ENCODE data around the gene GRXCR1. TPM values are rescaled to one million over a fixed set of nuclear protein-coding genes. Genes with fewer than 3 reads are reported as not detected.

The GRXCR1 gene
- polyA plus RNA-seq, 1 of the 3 experiments (the other 2 are of a cell fraction) = not detected

DNA sequence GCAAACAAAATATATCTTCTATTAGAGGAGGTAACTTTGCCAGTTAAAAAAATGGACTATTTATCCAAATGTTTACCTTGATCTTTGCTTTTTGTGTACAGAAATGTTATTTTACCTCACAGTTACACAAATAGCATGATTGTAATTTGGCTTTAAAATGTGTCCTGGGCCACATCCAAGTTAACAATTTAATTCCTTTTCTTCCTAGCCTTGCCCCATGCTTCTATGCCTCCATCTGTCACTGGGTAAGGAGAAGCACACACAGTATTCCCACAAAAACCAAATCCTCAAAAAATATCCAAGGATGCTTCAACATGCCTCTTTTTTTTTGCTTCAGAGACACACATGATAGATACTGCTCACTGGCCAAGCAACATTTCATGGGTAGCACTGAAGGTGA, 30.9 kb downstream of the GRXCR1 start:
- Histone ChIP-seq H3K9me3 (no peaks in the 10 kb centered on the region), H2AFZ (ENCODE audit: low read depth) (no peak overlapping the region), H3K4me2 (no peak overlapping the region), H3K79me2 (ENCODE audit: insufficient read depth) (no peaks in the 10 kb centered on the region), H3F3A (replicated peaks; ENCODE audit: insufficient read depth) (no peaks in the 10 kb centered on the region), H3K9me2 (no peaks in the 10 kb centered on the region), H3K4me1 (ENCODE audit: control insufficient read depth in 1 of 2, insufficient read depth in 2 of 2, low read depth in 1 of 2, low read length in 1 of 2) (no peaks in the 10 kb centered on the region), H3K36me3 (replicated peaks in 1 of 2; ENCODE audit: control insufficient read depth in 1 of 2, insufficient read depth in 2 of 2, low read length in 1 of 2) (no peaks in the 10 kb centered on the region), H3K9ac (no peak overlapping the region), H3K4me3 (ENCODE audit: low read depth in 2 of 2, low read length in 1 of 2) (no peak overlapping the region), H3K27ac (ENCODE audit: low read depth in 2 of 2, low read length in 1 of 2) (no peak overlapping the region), H3K27me3 (ENCODE audit: insufficient read depth) (no peaks in the 10 kb centered on the region), H4K20me1 (ENCODE audit: insufficient read depth) (no peaks in the 10 kb centered on the region)
- no peak for DNase-seq
- ChIA-PET POLR2A (no interaction called here), CTCF (no interaction called here)
- no peak for TF ChIP-seq FOXJ3 (CRISPR knock-in tag; IDR thresholded peaks at IDR 0.05)
- TF ChIP-seq, protein P1, sequence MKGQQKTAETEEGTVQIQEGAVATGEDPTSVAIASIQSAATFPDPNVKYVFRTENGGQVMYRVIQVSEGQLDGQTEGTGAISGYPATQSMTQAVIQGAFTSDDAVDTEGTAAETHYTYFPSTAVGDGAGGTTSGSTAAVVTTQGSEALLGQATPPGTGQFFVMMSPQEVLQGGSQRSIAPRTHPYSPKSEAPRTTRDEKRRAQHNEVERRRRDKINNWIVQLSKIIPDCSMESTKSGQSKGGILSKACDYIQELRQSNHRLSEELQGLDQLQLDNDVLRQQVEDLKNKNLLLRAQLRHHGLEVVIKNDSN (IDR thresholded peaks at IDR 0.05; ENCODE audit: borderline replicate concordance, low read depth) = no peak
- TF ChIP-seq SIN3A (IDR thresholded peaks at IDR 0.05; ENCODE audit: borderline replicate concordance, low read depth, low read length) = no peak
- no peak for TF ChIP-seq FOSL2 (IDR thresholded peaks at IDR 0.05; ENCODE audit: borderline replicate concordance, low read depth)
- TF ChIP-seq RXRA (IDR thresholded peaks at IDR 0.05; ENCODE audit: borderline replicate concordance, low read depth) = no peak
- no peak for TF ChIP-seq CHD2 (IDR thresholded peaks at IDR 0.05; ENCODE audit: low read length, partially characterized antibody)
- TF ChIP-seq YY1 (IDR thresholded peaks at IDR 0.05; ENCODE audit: low read depth) = no peak
- TF ChIP-seq MXI1 (IDR thresholded peaks at IDR 0.05; ENCODE audit: low read depth, low read length) = no peak
- TF ChIP-seq ELF1 (IDR thresholded peaks at IDR 0.05) = no peak
- TF ChIP-seq, protein P2, sequence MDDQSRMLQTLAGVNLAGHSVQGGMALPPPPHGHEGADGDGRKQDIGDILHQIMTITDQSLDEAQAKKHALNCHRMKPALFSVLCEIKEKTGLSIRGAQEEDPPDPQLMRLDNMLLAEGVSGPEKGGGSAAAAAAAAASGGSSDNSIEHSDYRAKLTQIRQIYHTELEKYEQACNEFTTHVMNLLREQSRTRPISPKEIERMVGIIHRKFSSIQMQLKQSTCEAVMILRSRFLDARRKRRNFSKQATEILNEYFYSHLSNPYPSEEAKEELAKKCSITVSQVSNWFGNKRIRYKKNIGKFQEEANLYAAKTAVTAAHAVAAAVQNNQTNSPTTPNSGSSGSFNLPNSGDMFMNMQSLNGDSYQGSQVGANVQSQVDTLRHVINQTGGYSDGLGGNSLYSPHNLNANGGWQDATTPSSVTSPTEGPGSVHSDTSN (IDR thresholded peaks at IDR 0.05) = no peak
- TF ChIP-seq, protein P3, sequence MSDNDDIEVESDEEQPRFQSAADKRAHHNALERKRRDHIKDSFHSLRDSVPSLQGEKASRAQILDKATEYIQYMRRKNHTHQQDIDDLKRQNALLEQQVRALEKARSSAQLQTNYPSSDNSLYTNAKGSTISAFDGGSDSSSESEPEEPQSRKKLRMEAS (IDR thresholded peaks at IDR 0.05; ENCODE audit: low read depth) = no peak
- no peak for TF ChIP-seq FOXM1 (IDR thresholded peaks at IDR 0.05; ENCODE audit: low read depth)
- no peak for TF ChIP-seq EP300 (IDR thresholded peaks at IDR 0.05; ENCODE audit: borderline replicate concordance in 1 of 2, low read depth in 1 of 2, low read length in 1 of 2)
- TF ChIP-seq RCOR1 (IDR thresholded peaks at IDR 0.05; ENCODE audit: low read length) = no peak
- TF ChIP-seq SMC3 (IDR thresholded peaks at IDR 0.05; ENCODE audit: low read depth, low read length) = no peak
- TF ChIP-seq RAD21 (IDR thresholded peaks at IDR 0.05; ENCODE audit: low read length) = no peak
- no peak for TF ChIP-seq RFX5 (IDR thresholded peaks at IDR 0.05; ENCODE audit: low read length)

DNA sequence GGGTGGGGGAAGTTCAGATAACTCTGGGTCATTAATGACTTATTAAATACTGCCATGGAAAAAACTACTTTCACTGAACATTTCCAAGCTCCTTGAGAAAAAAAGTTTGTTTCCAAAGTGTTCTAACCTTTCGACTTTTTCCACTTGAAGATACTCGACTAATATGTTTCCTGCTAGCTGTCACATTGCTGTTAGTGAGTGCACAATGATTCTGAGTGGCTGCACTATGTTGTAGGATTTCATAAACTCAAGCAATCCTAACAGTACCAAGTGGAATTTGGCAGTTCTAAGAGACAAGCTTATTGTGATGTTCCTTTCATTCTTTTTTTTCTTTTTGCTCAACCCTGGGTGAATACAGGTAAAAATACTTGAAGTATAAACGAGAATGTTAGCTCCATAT, 33.4 kb downstream of the GRXCR1 start:
- no peak for DNase-seq
- CTCF ChIA-PET = interaction anchor here (0.8 to 1.9 kb wide), 2 partner anchors 21 to 39 kb away, joined by 3 to 10 read pairs; no protein-coding TSS in a partner anchor
- WGBS (ENCODE audit: low lambda C conversion rate) = 3% methylated on average over 3 of the region's 3 CpGs
- Histone ChIP-seq H3K9ac (no peak overlapping the region), H3F3A (replicated peaks; ENCODE audit: insufficient read depth) (no peaks in the 10 kb centered on the region), H3K4me1 (ENCODE audit: control insufficient read depth in 1 of 2, insufficient read depth in 2 of 2, low read depth in 1 of 2, low read length in 1 of 2) (no peaks in the 10 kb centered on the region), H3K79me2 (ENCODE audit: insufficient read depth) (no peaks in the 10 kb centered on the region), H3K36me3 (replicated peaks in 1 of 2; ENCODE audit: control insufficient read depth in 1 of 2, insufficient read depth in 2 of 2, low read length in 1 of 2) (no peaks in the 10 kb centered on the region), H3K4me2 (no peak overlapping the region), H3K27me3 (ENCODE audit: insufficient read depth) (no peaks in the 10 kb centered on the region), H4K20me1 (ENCODE audit: insufficient read depth) (no peaks in the 10 kb centered on the region), H3K9me3 (no peaks in the 10 kb centered on the region), H2AFZ (ENCODE audit: low read depth) (no peak overlapping the region), H3K4me3 (ENCODE audit: low read depth in 2 of 2, low read length in 1 of 2) (no peak overlapping the region), H3K27ac (ENCODE audit: low read depth in 2 of 2, low read length in 1 of 2) (no peak overlapping the region), H3K9me2 (no peaks in the 10 kb centered on the region)
- POLR2A ChIA-PET = no interaction called here
- TF ChIP-seq POLR2AphosphoS5 (IDR thresholded peaks at IDR 0.05; ENCODE audit: low read depth, low read length) (no peak), GATA2 (CRISPR knock-in tag; IDR thresholded peaks at IDR 0.05) (no peak), CHD2 (IDR thresholded peaks at IDR 0.05; ENCODE audit: low read length, partially characterized antibody) (no peak), MEF2A (IDR thresholded peaks at IDR 0.05; ENCODE audit: borderline replicate concordance, low read depth) (no peak), FOXJ3 (CRISPR knock-in tag; IDR thresholded peaks at IDR 0.05) (no peak), TEAD4 (IDR thresholded peaks at IDR 0.05; ENCODE audit: borderline replicate concordance, insufficient read depth) (no peak), RAD21 (IDR thresholded peaks at IDR 0.05; ENCODE audit: low read length) (no peak), GABPA (IDR thresholded peaks at IDR 0.05; ENCODE audit: low read depth) (no peak), EP300 (IDR thresholded peaks at IDR 0.05; ENCODE audit: borderline replicate concordance in 1 of 2, low read depth in 1 of 2, low read length in 1 of 2) (no peak), EZH2phosphoT487 (IDR thresholded peaks at IDR 0.05; ENCODE audit: borderline replicate concordance, low read depth) (no peak), SMC3 (IDR thresholded peaks at IDR 0.05; ENCODE audit: low read depth, low read length) (no peak), TAF1 (IDR thresholded peaks at IDR 0.05; ENCODE audit: borderline replicate concordance, low read depth, low read length) (no peak), JUND (IDR thresholded peaks at IDR 0.05) (no peak), MXI1 (IDR thresholded peaks at IDR 0.05; ENCODE audit: low read depth, low read length) (no peak)
- TF ChIP-seq, protein P2 (IDR thresholded peaks at IDR 0.05) = no peak
- TF ChIP-seq, protein P4, sequence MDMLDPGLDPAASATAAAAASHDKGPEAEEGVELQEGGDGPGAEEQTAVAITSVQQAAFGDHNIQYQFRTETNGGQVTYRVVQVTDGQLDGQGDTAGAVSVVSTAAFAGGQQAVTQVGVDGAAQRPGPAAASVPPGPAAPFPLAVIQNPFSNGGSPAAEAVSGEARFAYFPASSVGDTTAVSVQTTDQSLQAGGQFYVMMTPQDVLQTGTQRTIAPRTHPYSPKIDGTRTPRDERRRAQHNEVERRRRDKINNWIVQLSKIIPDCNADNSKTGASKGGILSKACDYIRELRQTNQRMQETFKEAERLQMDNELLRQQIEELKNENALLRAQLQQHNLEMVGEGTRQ (IDR thresholded peaks at IDR 0.05; ENCODE audit: borderline replicate concordance, low read depth, low read length) = no peak

Data from SK-N-SH (cell line).